ENCODE results near the gene CIROP. TPM values are rescaled to one million over a fixed set of nuclear protein-coding genes. Genes with fewer than 3 reads are reported as not detected.

The CIROP gene, protein sequence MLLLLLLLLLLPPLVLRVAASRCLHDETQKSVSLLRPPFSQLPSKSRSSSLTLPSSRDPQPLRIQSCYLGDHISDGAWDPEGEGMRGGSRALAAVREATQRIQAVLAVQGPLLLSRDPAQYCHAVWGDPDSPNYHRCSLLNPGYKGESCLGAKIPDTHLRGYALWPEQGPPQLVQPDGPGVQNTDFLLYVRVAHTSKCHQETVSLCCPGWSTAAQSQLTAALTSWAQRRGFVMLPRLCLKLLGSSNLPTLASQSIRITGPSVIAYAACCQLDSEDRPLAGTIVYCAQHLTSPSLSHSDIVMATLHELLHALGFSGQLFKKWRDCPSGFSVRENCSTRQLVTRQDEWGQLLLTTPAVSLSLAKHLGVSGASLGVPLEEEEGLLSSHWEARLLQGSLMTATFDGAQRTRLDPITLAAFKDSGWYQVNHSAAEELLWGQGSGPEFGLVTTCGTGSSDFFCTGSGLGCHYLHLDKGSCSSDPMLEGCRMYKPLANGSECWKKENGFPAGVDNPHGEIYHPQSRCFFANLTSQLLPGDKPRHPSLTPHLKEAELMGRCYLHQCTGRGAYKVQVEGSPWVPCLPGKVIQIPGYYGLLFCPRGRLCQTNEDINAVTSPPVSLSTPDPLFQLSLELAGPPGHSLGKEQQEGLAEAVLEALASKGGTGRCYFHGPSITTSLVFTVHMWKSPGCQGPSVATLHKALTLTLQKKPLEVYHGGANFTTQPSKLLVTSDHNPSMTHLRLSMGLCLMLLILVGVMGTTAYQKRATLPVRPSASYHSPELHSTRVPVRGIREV
- under 1 TPM in 2 of 5 donors, not detected in 3; 0.05 to 0.06 TPM for polyA plus RNA-seq (ENCODE audit: insufficient read depth in 1 of 5, insufficient read length in 5 of 5, low replicate concordance in 1 of 5)
- long read RNA-seq, donor 1 = 0 reads
- long read RNA-seq, donor 2 = 0 reads
- long read RNA-seq, donor 3 = 0 reads
- long read RNA-seq, donor 4 = 0 reads
- long read RNA-seq, donor 5 = 0 reads
- long read RNA-seq, donor 6 = 0 reads
- long read RNA-seq, donor 7 = 0 reads
- long read RNA-seq, donor 8 = 0 reads

DNA sequence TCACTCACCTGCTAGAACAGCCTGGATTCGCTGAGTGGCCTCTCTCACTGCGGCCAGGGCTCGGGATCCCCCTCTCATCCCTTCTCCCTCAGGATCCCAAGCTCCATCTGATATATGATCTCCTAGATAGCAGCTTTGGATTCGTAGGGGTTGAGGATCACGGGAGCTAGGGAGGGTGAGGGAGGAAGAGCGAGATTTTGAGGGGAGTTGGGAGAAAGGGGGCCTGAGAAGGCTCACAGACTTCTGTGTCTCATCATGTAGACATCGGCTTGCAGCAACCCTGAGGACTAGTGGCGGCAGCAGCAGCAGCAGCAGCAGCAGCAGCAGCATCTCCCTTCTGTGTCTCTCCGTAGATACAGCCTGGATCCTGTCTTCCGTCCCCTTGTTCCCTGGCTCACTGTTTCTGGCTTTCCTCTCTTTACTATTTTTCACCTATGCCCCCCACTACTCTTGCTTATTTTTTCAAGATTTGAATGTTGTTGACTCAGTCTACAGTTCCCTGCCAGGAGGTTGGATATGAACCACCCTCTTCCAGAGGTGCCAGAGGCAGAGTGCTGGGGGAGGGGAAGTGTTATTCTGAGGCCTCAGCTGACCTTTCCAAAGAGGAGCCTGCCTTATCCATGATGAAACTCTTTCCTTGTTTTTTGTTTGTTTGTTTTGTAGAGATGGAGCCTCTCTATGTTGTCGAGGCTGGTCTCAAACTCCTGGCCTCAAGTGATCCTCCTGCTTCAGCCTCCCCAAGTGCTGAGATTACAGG lies at the start of gene CIROP:
Gene CIROP, minus strand, starts transcription at position 399 of the 757 bp plus-strand sequence. Its CDS starts 69 bp downstream, at position 330.
- no peak for DNase-seq

DNA sequence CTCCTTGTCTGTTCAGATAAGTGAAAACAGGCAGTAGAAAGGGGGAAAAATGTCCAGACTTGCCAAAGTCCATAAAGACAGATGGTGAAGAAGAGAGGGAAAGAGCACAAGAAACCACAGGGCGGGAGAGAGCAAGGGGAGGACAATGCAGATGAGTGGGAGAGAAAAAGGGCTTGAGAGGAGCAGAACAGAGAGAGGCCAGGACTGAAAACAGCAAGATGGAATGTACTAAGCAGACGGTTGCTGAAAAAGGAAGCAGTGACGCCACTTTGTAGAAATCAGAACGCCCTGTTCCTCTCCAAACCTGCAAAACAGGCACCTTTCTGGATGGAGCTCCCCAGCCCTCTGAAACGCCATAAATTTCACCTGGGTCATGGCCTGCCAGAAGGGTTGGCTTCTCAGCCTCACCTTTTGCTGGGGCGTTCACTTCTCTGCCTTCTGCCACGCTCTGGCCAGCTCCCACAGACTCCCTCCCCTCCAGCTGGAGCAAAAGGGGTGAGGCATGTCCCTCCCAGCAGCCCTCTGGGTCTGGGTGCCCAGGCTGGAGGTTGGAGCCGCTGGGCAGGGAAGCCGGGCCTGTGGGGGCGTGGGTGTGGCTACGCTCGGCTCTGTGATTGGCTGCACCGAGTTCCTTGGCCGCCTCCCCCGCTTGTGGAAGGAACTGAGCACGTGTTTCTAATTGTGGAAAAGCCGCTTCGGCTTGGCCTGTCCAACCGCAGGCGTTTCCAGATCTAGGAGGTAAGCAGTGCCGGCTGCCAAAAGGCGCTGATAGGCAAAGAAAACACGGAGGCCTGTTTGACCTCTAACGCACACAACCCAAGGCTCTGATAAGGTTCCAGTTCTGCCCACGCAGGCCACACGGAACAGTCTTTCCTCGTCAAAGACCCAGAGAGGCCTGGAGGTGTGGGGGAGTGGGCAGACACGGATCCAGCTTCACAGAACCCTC lies 49.3 kb upstream of the CIROP start:
- peak in 1 of 2 donors; percentile 36 for DNase-seq

DNA sequence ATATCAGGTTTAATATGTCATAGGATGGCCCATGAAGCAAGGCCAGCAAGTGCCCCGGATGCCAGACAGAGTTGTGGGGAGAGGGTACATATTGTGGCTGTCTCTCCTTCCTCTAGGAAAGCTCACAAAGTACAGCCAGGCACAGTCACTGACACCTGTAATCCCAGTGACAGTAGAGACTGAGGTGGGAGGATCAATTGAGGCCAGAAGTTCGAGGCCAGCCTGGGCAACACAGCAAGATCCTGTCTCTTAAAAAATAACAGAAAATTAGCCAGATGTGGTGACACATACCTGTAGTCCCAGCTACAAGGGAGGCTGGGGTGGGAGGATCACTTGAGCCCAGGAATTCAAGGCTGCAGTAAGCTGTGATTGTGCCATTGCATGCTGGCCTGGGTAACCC lies 46.6 kb upstream of the CIROP start:
- DNase-seq = no peak

DNA sequence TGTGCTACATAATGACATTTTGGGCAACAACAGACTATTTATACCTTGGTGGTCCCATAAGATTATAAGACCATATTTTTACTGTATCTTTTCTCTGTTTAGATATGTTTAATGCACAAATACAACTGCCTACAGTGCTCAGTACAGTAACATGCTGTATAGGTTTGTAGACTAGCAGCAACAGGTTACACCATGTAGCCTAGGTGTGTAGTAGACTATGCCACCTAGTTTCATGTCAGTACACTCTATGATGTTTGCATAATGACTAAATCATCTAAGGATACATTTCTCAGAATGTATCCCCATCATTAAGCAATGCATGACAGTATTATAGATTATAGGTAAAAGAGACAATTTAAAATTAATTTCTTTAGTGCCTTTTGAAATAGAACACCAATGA lies 45.0 kb upstream of the CIROP start:
- DNase-seq = no peak

DNA sequence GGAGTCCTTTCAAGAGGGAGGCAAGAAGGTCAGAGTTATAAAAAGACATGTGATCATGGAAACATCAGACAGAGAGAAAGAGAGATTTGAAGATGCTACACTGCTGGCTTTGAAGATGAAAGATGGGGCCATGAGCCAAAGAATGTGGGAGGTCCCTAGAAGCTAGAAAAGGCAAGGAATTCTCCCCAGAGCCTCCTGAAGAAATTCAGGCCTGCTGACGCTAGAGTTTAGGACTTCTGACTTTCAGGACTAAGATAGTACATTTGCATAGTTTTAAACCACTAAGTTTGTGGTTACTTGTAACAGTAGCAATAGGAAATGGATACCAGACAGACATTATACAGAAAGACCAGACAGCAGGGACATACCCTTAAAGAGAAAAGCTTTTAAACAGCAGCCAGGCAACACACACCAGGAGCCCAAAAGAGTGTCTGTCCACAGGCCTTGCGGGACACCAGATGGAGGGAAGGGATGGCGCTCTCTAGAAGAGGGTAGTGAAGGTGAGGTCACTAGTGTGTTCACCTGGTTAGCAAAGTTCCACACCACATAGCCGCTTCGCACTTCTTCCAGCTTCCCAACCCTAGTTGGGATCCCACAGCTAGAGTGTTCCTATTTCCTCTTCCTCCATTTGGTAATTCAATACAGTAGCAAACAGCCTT lies 43.9 kb upstream of the CIROP start:
- no peak for DNase-seq

DNA sequence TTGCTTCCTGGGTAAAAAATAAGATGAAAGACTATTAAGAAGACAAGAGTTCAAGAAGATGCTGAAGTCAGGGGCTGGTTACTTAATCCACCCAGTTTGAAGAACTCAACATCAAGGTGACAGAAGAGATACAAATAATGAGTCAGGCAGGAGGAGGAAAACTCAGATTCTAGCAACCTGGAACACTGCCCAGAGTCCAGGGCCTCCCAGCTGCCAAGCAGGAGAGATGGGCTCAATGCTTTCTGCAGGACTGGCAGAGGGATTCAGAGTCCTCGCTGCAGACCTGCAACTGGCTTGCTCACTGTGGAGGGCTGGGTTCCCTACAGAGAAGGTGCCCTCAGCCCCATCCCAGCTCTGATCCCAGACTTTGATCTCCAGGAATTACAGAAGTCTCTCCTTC lies 42.9 kb upstream of the CIROP start:
- no peak for DNase-seq

DNA sequence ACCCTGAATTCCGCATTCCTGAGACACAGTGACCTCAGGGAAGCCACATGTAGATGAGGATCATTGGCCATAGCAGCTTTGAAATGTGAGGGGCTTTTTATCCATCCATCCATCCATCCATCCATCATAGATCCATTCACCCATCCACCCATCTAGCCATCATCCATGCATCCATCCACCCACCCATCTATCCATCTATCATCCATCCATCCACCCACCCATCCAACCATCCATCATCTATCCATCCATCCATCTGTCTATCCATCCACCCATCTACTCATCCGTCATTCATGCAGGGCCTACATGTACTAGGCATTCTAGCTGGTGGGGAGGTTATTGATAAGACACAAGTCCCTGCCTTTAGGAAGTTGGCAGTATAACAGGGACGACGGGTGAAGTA lies 42.2 kb upstream of the CIROP start:
- no peak for DNase-seq

DNA sequence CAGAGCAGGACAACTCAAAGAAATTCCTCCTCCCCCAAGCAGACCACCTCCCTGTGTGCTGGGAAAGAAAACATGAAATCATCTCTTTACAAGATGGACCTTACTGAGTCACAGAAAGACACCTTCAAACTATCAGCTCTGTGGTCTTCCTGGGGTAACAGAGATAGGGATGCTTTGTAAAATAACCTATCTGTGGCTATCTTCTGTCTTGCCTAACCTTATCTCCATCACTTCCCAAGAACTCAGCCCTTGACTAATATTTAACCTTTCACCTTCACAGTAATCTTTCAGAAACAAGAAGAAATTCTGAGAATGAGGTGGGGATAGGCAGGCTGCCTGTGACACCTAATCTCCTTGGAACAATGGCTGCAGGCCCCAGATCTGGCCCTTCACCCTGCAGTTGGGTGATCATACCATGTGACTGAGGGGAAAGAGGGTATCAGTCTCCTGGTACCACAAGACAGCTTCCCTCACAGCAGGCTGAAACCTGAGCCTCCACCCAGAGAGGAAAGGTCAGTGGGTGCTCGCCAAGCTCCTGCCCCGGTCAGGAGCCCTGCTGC lies 41.6 kb upstream of the CIROP start:
- no peak for DNase-seq

DNA sequence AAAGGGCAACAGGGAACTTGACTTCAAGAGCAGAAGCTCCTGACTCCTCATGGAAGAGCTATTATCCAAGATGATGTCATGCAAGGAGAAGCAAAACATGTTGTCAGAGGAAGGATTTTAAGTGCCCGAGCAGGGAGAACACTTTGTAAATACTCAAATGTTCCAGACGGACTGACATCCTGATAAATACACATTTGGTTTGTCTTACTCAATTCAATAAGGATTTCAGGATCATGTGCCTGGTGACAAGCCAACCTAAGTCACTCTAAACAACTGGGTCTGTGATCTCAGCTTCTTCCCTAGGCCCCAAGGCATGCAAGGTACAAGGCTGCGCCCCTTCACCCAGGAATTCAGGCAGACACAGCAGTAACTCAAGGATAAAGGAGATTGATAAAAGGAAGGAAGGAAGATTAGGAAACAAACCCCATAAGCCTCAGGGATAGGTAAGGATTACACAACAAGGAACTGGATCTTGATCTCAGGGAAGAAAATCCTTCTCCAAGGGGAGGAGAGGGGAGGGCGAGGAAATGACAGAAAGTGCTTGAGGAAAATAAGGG lies 41.1 kb upstream of the CIROP start:
- DNase-seq = no peak

DNA sequence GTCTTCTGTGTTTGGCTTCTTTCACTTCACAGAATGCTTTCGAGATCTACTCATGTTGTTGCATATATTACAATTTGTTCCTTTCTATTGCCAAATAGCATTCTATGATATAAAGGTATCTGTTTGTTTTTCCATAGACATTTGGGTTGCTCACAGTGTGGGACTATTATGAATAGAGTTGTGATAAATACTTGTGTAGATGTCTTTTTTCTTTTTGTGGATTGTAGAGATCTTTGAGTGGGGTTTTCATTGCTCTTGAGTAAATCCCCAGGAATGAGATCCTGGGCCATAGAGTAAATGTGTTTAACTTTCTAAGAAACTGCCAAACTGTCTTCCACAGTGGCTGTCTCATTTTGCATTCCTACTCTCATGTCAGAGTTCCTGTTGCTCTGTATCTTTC lies 39.1 kb upstream of the CIROP start:
- no peak for DNase-seq

DNA sequence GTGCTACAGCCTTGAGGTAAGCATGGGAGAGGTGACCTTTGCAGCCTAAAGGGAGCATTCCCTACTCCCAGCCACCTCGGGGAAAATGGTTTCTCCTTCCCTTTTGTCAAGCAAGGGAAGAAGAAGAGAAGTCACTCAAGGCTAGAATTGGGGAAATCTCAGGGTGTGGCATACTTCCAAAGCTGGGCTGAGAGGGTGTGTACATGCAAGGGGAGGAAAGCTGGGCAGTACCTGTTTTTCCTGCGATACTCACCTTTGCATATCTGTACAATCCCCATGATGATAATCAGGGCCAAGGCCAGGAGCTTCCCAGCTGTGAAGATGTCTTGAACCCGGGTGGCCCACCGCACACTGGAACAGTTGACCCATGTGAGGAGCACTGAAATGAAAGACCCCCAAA lies 38.0 kb upstream of the CIROP start:
- no peak for DNase-seq

DNA sequence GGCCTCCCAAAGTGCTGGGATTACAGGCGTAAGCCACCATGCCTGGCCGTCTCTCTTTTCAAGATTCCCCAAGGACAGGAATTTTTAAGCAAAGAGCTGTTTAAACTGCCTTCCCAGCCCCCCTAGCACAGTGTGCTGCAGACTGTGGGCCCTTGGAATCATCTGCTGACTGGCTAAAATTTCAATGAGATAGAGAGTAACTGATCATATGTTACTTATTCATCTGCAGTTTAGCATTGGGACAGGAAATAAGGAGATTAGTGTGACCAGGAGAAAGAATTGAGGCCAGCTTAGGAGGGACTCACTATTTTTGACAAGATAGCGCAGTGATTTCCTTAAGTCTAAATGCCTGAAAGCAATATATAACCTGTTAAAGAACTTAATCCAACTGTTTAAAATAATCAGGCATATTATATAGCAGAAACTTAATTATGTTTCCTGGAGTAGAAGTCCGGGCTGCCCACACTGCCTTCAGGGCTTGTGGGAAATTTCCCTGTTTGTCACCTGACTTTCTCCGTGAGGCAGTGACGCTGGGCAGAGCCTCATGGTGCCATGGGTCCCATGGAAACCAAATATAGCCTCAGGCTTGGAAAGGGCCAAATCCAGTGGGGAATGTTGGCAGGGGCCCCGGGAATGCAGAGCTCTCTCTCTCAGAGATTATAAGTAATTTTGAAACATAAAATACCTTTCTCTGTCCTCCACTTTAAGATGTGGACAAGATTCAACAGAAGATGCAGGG lies 37.1 kb upstream of the CIROP start:
- DNase-seq = no peak

DNA sequence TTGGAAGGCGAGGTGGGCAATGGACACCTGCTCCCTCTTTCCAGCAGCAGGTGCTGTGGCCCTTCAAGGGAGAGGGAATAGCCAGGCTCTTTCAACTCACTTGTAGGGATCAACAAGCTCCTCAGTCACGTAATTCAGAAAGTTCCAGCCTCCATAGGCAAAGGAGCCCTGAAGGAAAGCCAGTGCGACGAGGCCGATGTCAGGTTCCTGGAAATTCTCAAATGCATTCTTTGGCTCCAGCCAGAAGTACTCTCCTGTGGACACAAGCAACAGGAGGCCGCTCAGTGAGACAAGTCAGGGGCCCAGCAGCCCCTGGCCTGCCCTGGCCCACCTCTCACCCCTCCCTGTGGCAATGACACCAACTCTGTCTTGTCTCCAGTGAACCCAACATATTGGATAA lies 35.6 kb upstream of the CIROP start:
- no peak for DNase-seq

DNA sequence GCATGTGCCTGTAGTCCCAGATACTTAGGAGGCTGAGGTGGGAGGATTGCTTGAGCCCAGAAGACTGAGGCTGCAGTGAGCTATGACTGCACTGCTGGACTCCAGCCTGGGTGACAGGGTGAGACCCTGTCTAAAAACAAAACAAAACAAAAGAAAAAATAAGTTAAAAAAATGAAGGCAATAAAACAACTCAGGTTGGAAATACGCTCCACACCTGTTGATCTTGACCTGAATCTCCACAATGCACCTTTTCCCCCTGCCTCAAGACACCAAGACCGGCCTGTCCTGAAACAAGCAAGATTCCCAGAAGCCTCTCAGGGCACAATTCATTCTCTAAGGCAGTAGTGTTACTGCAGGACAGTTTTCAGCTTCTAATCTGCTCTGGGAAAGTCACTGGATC lies 35.1 kb upstream of the CIROP start:
- no peak for DNase-seq

DNA sequence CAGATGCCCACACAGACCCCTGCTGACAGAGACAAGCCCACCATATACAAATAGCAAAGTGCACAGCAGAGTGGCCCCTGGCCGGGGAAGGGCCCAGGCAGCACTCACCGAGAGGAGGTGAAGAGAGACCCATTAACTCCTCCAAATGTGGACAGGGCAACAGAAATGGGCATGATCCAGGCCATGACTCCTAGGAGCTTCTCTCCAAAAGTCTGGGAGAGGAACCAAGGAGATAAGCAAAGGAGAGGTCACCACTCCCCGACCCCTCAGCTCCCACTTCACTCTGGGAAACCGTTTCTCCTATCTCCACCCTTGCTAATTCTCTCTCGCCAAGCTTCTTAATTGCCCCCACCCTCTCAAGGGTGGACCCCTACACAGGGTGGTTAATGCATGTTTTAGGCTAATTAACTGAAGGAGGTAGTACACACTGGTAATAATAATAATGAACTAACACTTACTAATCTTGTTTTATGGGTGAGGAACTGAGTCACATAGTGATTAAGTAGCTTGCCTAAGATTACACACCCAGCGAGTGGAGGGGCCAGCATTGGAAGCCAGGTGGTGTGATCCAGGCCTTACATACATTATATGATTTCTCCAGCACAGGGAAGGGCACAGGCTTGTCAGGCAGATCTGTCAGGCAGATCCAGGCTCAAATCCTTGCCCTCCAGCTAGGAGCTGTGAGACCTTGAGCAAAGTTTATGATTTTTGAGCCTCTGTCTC lies 33.2 kb upstream of the CIROP start:
- DNase-seq = no peak

DNA sequence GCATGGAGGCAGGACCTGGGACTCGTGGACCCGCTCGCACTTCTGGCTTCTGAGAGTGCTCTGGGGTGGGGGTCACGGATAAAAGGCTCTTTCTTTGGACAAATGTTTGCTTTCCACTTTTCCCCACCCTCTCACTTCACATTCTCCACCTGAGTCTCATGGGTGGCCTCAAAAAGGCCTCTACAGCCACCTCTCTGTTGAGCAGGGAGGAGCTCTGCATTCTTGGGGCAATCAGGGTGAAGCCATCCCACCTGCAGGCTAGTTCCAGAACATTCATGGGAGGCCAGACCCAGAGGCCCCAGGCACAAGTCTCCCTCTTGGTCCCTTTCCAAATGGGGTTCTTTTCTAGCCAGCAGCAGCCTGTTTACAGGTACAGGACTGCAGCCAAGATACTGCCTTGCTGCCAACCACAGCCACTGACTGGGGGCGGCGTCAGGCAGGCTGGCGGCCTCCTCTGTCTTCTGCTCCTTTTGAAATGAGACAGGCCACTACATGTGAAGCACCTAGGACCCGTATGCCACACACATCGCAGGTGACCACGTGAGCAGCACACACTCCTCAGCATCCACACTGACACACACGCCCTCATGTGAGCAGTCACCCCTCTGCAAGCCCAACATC lies 32.5 kb upstream of the CIROP start:
- no peak for DNase-seq

DNA sequence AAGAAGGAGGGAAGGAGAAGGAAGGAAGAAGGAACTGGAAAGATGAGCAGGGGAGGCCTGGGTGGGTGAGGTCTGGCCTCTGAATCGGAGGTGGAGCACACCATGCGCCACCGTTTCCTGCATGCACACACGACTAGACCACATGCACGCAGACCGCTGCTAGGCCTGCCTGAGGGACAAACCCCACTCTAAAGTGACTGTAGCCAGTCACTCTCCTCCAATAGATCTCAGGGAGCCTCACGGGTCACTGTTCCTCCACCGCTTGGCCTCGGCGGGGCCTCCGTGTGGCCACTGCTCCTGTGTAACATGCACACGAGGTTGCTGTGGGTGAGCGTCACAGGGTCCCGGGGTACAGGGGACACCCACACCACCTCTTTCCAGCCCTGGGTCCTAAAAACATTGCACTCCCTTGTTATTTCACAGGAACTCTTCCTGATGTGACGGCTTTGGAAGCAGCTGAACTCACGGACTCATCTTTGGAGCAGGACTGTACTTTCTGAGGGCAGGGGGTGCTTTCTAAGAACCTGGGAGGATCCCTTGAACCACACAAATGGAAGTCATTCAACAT lies 31.9 kb upstream of the CIROP start:
- DNase-seq = no peak

Measured in right lung (tissue), 10 donors.